Naive thymus-derived CD8-positive, alpha-beta T cell (primary cell): Measurements from ENCODE around the gene ZCCHC24. TPM values are rescaled to one million over a fixed set of nuclear protein-coding genes. Genes with fewer than 3 reads are reported as not detected.

Source experiments
- ATAC-seq, 2 donors: fragments of 150-1000 bp; cut with Tn5 transposase in 1 of 2; sonication (Bioruptor Pico), chemical (Tn5 transposase) in 1 of 2; 1 replicate in 1 of 2; 2 replicates in 1 of 2; pipeline ENCODE4 v1.10.0; 2021; ENCODE audit warnings: mild to moderate bottlenecking in 2 of 2, moderate library complexity in 2 of 2
- POLR2A ChIA-PET: fragments of 350-600 bp; sonication (Branson Sonifier 250); formaldehyde crosslinking; loops from one replicate; lab custom pipeline; 2021; ENCODE audit warnings: antibody characterized with exemption; lab: Charles Lee
- DNase-seq, 10 donors: peaks; one replicate each; pipeline versions ENCODE4 v3.0.0 to v3.0.0-alpha.2; 2020 to 2022
- H3K27ac Mint-ChIP-seq, 10 donors: one replicate each; pipeline ENCODE4 v1.8.0; 2020 to 2022; ENCODE audit warnings: mild to moderate bottlenecking in 10 of 10, mixed read lengths in 10 of 10, moderate library complexity in 4 of 10, inconsistent platforms in 1 of 10
- H3K27me3 Mint-ChIP-seq, 5 donors: one replicate each; pipeline ENCODE4 v1.8.0; 2021 to 2022; ENCODE audit warnings: mixed read lengths in 5 of 5
- H3K36me3 Mint-ChIP-seq, 3 donors: one replicate each; pipeline ENCODE4 v1.8.0; 2020 to 2022; ENCODE audit warnings: mixed read lengths in 3 of 3, mild to moderate bottlenecking in 2 of 3, inconsistent platforms in 1 of 3
- H3K4me1 Mint-ChIP-seq, 4 donors: one replicate each; pipeline ENCODE4 v1.8.0; 2021 to 2022; ENCODE audit warnings: mixed read lengths in 4 of 4
- H3K4me3 Mint-ChIP-seq, 10 donors: one replicate each; pipeline ENCODE4 v1.8.0; 2020 to 2022; ENCODE audit warnings: mild to moderate bottlenecking in 10 of 10, mixed read lengths in 10 of 10, moderate library complexity in 6 of 10, inconsistent platforms in 1 of 10
- H3K9me3 Mint-ChIP-seq, 9 donors: one replicate each; pipeline ENCODE4 v1.8.0; 2020 to 2022; ENCODE audit warnings: mixed read lengths in 9 of 9, mild to moderate bottlenecking in 3 of 9, inconsistent platforms in 1 of 9, moderate library complexity in 1 of 9
- polyA plus RNA-seq, 3 donors: library from polyadenylated mRNA; unstranded; fragments of 300-500 nt; fragmentation: Illumina TruSeq; gene quantifications; one replicate each; pipeline ENCODE4 v1.2.3, GENCODE V29; 2021
- total RNA-seq, 8 experiments: library from RNA in 2 of 8; stranded (reverse) in 2 of 8; gene quantifications; one replicate each; pipeline ENCODE4 v1.2.3 and lab custom pipeline; 2021 to 2026

ZCCHC24 gene
- total RNA-seq (1 to 10 TPM; 1.1 to 1.7 TPM), polyA plus RNA-seq (under 1 TPM; 0.12 to 0.65 (median 0.24) TPM), total RNA-seq (lab: John Stamatoyannopoulos, UW) (0.71 to 2.1 (median 1.4) reads per million in 6 experiments)

- Mint-ChIP-seq H3K9me3 (no peaks in the 10 kb centered on the region), H3K27ac (peak within 1 kb of the TSS; percentile 0 to 96 (median 83)), H3K27me3 (no peaks in the 10 kb centered on the region), H3K36me3 (no peaks in the 10 kb centered on the region), H3K4me1 (peaks cover 25 to 31% (median 28%) of the 10 kb centered on the region in 4 donors), H3K4me3 (peak within 1 kb of the TSS; percentile 77 to 96 (median 92))
- ATAC-seq (peak; percentile 93 to 94), DNase-seq (peak; percentile 92 to 97 (median 93))
- POLR2A ChIA-PET, result interaction anchor here (0.6 to 2.5 kb wide), 3 partner anchors 97 to 758 kb away, joined by 3 to 7 read pairs (median 5); no protein-coding TSS in a partner anchor
Observed at GRCh38 chr10:79445161-79445976, at the start of gene ZCCHC24. Gene ZCCHC24, minus strand, starts transcription at chr10:79445624. Its CDS starts 184 bp downstream, at chr10:79445440.

DNA sequence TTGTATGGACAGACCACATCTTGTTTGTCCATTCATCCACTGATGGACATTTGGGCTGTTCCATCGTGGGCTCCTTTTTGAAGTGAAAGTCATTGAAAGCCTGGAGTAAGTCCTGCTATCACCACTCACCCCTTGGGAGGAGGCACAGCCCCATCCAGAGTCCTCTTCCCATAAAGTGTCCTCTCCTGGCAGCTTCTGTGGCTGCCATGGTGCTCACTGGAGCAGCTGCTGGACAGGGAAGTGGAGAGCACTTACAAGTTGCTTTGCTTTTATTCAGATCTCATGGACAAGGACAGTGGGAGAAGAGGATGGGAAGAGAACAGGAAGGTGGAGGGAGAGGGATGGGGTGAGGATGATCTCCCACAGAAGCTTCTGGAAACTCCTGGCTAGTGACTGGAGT, 48.4 kb upstream of the ZCCHC24 start:
- POLR2A ChIA-PET, result no interaction called here
- no peak overlapping the region for H3K4me3 Mint-ChIP-seq
- peaks cover 0 to 17% (median 9%) of the 10 kb centered on the region in 5 donors for H3K27me3 Mint-ChIP-seq
- no peaks in the 10 kb centered on the region for H3K36me3 Mint-ChIP-seq
- DNase-seq (no peak), ATAC-seq (no peak)
- H3K9me3 Mint-ChIP-seq, result no peaks in the 10 kb centered on the region
- H3K27ac Mint-ChIP-seq, result no peak overlapping the region
- peaks cover 0 to 2% (median 0%) of the 10 kb centered on the region in 4 donors for H3K4me1 Mint-ChIP-seq

DNA sequence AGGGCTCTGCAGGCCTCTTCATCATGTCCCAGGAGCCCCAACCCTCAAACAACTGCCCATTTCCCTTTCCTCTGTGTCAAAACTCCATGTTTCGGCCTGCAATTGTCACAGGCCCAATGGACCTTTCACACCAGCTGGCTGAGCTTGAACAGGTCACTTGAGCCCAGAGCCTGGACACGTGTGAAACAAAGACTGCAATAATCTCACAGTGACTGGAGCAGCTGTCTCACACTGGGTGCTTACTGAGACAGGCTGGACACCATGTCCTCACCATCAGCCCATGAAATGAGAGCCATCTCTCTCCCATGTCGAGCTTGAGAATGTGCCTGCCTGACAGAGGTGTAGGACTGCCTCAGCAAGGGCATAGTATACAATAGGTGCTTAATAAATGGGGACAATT, 47.4 kb upstream of the ZCCHC24 start:
- no peak for DNase-seq
- Mint-ChIP-seq H3K4me3 (no peak overlapping the region), H3K36me3 (no peaks in the 10 kb centered on the region), H3K9me3 (no peaks in the 10 kb centered on the region), H3K27ac (no peak overlapping the region), H3K27me3 (peaks cover 0 to 10% (median 8%) of the 10 kb centered on the region in 5 donors), H3K4me1 (peaks cover 0 to 2% (median 0%) of the 10 kb centered on the region in 4 donors)
- ATAC-seq, result no peak
- POLR2A ChIA-PET, result interaction anchor here (0.5 kb wide), 1 partner anchor 27 kb away, joined by 3 read pairs; no protein-coding TSS in a partner anchor

DNA sequence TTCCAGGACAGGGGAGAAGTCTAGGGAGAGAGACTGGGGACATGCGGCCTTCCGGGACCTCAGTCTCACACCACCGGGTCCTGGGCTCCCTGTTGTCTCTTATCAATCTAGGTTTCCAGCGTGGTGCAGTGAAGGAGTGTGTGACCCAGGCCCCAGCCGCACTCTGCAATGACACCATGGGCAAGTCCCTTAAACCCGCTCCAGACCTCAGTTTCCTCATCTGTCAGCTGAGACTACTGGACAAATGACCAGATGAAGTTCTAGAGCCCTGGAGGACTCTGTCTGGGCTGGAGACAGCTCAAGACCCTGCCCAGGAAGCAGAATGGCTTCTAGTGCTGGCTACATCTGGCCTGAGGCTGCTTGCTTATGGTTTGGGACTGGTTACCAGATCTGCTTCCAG, 46.8 kb upstream of the ZCCHC24 start:
- Mint-ChIP-seq H3K27me3 (peaks cover 0 to 7% (median 4%) of the 10 kb centered on the region in 5 donors), H3K4me1 (peaks cover 0 to 2% (median 0%) of the 10 kb centered on the region in 4 donors), H3K27ac (no peak overlapping the region), H3K9me3 (no peaks in the 10 kb centered on the region), H3K36me3 (no peaks in the 10 kb centered on the region), H3K4me3 (no peak overlapping the region)
- no peak for ATAC-seq
- no peak for DNase-seq
- POLR2A ChIA-PET, result interaction anchor here (0.5 kb wide), 1 partner anchor 26 kb away, joined by 3 read pairs; no protein-coding TSS in a partner anchor

GRCh38 chr10:79491143-79491835, 45.9 kb upstream of the ZCCHC24 start:
- POLR2A ChIA-PET, result no interaction called here
- ATAC-seq (no peak), DNase-seq (no peak)
- Mint-ChIP-seq H3K4me1 (peaks cover 0 to 2% (median 0%) of the 10 kb centered on the region in 4 donors), H3K27me3 (peaks cover 0 to 4% (median 0%) of the 10 kb centered on the region in 5 donors), H3K9me3 (no peaks in the 10 kb centered on the region), H3K36me3 (no peaks in the 10 kb centered on the region), H3K4me3 (no peak overlapping the region), H3K27ac (peak overlapping the region in 2 of 10 donors; percentile 43 to 60)

DNA sequence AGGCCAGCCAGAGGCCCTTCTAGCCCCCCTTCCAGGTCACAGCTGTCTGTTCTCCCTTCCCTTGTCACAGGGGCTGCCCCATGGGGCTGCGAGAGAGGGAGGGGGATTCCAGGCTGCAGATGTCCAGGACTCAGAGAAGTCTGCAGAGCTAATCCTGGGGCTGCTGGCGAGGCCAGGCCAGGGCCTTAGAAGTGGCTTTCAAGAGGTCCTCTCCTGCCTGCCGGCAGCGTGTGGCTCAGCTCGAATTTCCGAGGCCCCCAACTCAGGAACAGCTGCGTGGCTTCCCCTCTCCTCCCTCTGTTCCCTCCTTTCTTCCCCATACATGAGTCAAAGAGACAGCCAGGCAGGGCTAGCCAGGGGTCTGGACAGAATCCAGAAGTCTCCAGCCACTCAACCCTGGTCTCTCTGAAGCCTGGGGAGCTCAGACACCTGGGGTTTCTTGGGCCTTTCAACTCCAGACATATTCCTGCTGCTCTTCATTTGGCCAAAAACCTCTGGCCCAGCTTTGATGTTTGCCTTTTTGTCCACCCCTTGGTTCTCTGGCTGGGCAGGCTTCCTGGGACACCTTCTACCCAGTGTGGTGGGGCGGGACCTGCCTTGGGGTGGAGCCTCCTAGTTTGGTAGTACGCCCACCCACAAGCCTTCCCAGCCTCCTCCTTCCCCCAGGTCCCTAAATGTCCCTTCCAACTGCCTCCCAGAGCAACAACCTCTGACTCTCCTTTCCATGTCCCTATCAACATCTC, 45.1 kb upstream of the ZCCHC24 start:
- Mint-ChIP-seq H3K4me3 (no peak overlapping the region), H3K4me1 (peaks cover 0 to 2% (median 0%) of the 10 kb centered on the region in 4 donors), H3K36me3 (no peaks in the 10 kb centered on the region), H3K27me3 (peaks cover 0 to 4% (median 0%) of the 10 kb centered on the region in 5 donors), H3K27ac (peak overlapping the region in 1 of 10 donors; percentile 43), H3K9me3 (no peaks in the 10 kb centered on the region)
- no peak for ATAC-seq
- no peak for DNase-seq
- POLR2A ChIA-PET, result no interaction called here

- H3K4me1 Mint-ChIP-seq, result peaks cover 0 to 2% (median 0%) of the 10 kb centered on the region in 4 donors
Observed at GRCh38 chr10:79488870-79489269, 43.4 kb upstream of the ZCCHC24 start.

DNA sequence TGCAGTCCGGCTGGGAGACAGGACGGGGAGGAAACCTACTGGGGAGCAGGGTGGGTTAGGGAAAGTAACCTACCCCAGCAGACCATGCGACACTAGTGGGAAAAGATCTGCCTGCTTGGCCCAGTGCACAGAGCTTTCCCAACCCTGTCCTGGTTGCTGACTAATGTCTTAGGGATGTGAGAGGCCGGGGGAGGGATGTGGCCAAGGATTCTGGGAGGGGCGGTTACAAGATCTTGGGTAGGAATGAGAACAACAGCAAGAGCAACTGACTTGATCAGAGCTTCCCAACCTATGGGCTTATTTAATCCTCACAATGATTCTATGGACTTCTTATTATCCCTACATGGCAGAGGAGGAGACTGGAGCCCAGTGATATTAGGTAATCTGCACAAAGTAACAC, 42.9 kb upstream of the ZCCHC24 start:
- no peak overlapping the region for H3K27ac Mint-ChIP-seq
- H3K4me1 Mint-ChIP-seq, result peaks cover 0 to 2% (median 0%) of the 10 kb centered on the region in 4 donors
- no peak overlapping the region for H3K4me3 Mint-ChIP-seq
- POLR2A ChIA-PET, result no interaction called here
- H3K36me3 Mint-ChIP-seq, result no peaks in the 10 kb centered on the region
- no peaks in the 10 kb centered on the region for H3K9me3 Mint-ChIP-seq
- no peaks in the 10 kb centered on the region for H3K27me3 Mint-ChIP-seq
- DNase-seq (no peak), ATAC-seq (no peak)

More at GRCh38 chr10:79488870-79489269, 43.4 kb upstream of the ZCCHC24 start:
- no peaks in the 10 kb centered on the region for H3K9me3 Mint-ChIP-seq
- ATAC-seq, result no peak
- no peaks in the 10 kb centered on the region for H3K36me3 Mint-ChIP-seq
- no peak overlapping the region for H3K27ac Mint-ChIP-seq
- H3K27me3 Mint-ChIP-seq, result no peaks in the 10 kb centered on the region
- no peak overlapping the region for H3K4me3 Mint-ChIP-seq
- DNase-seq, result no peak
- POLR2A ChIA-PET, result no interaction called here

DNA sequence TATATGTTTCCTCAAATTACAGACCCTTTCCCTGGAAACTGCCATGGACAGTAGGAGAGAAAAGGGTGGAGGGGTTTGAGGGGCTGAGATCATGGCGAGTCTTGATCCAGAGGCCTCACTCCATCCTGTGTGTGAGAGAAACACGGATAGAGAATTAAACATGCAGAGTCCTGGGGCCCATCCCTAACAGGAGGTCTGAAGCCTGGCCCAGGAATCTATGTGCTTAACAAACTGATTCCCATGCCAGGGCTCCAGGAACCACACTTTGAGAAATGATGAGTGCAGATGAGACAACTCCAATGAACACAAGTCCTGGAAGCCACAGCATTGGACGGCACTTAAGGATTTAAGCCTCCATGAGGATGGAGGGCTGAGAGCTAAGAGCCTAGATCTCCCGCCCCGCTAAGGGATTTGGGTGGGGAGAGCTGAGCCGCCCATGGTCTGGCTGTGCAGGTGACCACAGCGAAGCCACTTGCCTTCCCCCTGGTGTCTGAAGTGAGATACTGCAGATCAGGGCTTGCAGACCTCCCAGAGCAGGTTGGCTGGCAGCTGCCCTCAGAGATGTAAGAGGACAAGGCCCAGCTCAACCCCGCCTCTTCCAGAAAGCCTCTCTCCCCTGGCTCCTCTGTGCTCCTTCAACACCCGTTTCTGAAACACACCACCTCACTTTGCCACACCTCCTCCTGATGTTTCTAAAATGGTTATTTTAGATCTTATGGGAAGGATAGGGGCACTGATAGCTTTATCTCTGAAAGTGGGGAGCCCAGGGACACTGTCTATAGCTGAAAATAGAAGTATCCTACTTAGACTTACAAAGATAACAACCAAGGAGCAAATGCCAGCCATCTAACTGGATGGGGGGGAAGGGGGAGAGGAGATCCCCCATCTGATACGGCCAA, 42.1 kb upstream of the ZCCHC24 start:
- Mint-ChIP-seq H3K4me1 (peaks cover 0 to 2% (median 0%) of the 10 kb centered on the region in 4 donors), H3K9me3 (no peaks in the 10 kb centered on the region), H3K4me3 (no peak overlapping the region), H3K36me3 (no peaks in the 10 kb centered on the region), H3K27me3 (no peaks in the 10 kb centered on the region), H3K27ac (no peak overlapping the region)
- DNase-seq (peak in 5 of 10 donors; percentile 5 to 22 (median 10)), ATAC-seq (peak in 1 of 2 donors; percentile 49)
- POLR2A ChIA-PET, result no interaction called here

- DNase-seq (no peak), ATAC-seq (no peak)
- Mint-ChIP-seq H3K4me1 (no peaks in the 10 kb centered on the region), H3K4me3 (no peak overlapping the region), H3K36me3 (no peaks in the 10 kb centered on the region), H3K9me3 (no peaks in the 10 kb centered on the region), H3K27ac (no peak overlapping the region), H3K27me3 (peaks cover 0 to 2% (median 0%) of the 10 kb centered on the region in 5 donors)
- POLR2A ChIA-PET, result no interaction called here
Observed at GRCh38 chr10:79484476-79484875, 39.1 kb upstream of the ZCCHC24 start.

GRCh38 chr10:79483948-79484347, 38.5 kb upstream of the ZCCHC24 start:
- Mint-ChIP-seq H3K27me3 (peaks cover 0 to 6% (median 0%) of the 10 kb centered on the region in 5 donors), H3K36me3 (no peaks in the 10 kb centered on the region), H3K27ac (no peak overlapping the region), H3K4me1 (no peaks in the 10 kb centered on the region), H3K9me3 (no peaks in the 10 kb centered on the region), H3K4me3 (no peak overlapping the region)
- DNase-seq (no peak), ATAC-seq (no peak)
- POLR2A ChIA-PET, result no interaction called here
